A549 (cell line): Measurements from ENCODE around the gene RAB37. TPM values are rescaled to one million over a fixed set of nuclear protein-coding genes. Genes with fewer than 3 reads are reported as not detected.

Source experiments
- ATAC-seq, 2 experiments: fragments of 200-7000 bp in 1 of 2; fragments of >200 bp in 1 of 2; cut with Nextera tagmentation in 1 of 2; cut with Tn5 transposase in 1 of 2; 3 replicates each; pipeline versions ENCODE4 v1.8.0 to v1.9.1; 2018 to 2020; ENCODE audit warnings: mild to moderate bottlenecking in 1 of 2, moderate library complexity in 1 of 2
- CTCF ChIA-PET: fragments of 300-600 bp; sonication (Branson Sonifier 250); formaldehyde crosslinking; extraction: SDS; loops from one replicate; lab custom pipeline; 2021; ENCODE audit warnings: antibody characterized with exemption, inconsistent platforms; lab: Yijun Ruan, JAX
- POLR2A ChIA-PET: fragments of 350-600 bp; formaldehyde crosslinking; extraction: SDS; loops from one replicate; lab custom pipeline; 2021; ENCODE audit warnings: antibody characterized with exemption, inconsistent platforms; lab: Yijun Ruan, JAX
- DNase-seq, 2 experiments: peaks; one replicate each; pipeline versions ENCODE4 v3.0.0 to v3.0.0-alpha.2; 2011 to 2016; ENCODE audit warnings: low read depth in 1 of 2, low spot score in 1 of 2
- FAIRE-seq: peaks from 2 replicates; lab custom pipeline; 2011; peaks lifted over from hg19 to GRCh38; lab: Jason Lieb, UNC
- H3K27ac ChIP-seq, 2 experiments: fragments of >200 bp; sonication (Bioruptor Twin); formaldehyde crosslinking; 3 replicates each; pipeline ENCODE4 v1.5.1; 2016 to 2017
- H3K4me1 ChIP-seq: fragments of >200 bp; sonication (Bioruptor Twin); formaldehyde crosslinking; 3 replicates; pipeline ENCODE4 v1.6.1; 2016
- H3K4me2 ChIP-seq: fragments of >200 bp; sonication (Bioruptor Twin); formaldehyde crosslinking; 3 replicates; pipeline ENCODE4 v1.6.1; 2016
- H3K4me3 ChIP-seq: fragments of >200 bp; sonication (Bioruptor Twin); formaldehyde crosslinking; 3 replicates; pipeline ENCODE4 v1.5.1; 2016
- H3K9me3 ChIP-seq: fragments of >200 bp; sonication (Bioruptor Twin); formaldehyde crosslinking; 3 replicates; pipeline ENCODE4 v1.6.1; 2016
- BHLHE40 ChIP-seq: IDR thresholded peaks from 2 replicates; pipeline ENCODE4 v1.6.1; 2012; ENCODE audit warnings: low read depth, low read length, inconsistent platforms
- FOXS1 ChIP-seq: fragments of 250-450 bp; sonication (Bioruptor Pico); IDR thresholded peaks from 2 replicates; pipeline ENCODE4 v1.5.0; 2020; ENCODE audit warnings: mild to moderate bottlenecking, moderate library complexity
- GATA3 ChIP-seq: IDR thresholded peaks from 2 replicates; pipeline ENCODE4 v1.6.1; 2012; ENCODE audit warnings: borderline replicate concordance
- HOXB5 ChIP-seq: fragments of 250-450 bp; sonication (Bioruptor Pico); IDR thresholded peaks from 2 replicates; pipeline ENCODE4 v1.5.0; 2020; ENCODE audit warnings: mild to moderate bottlenecking, moderate library complexity
- JUN ChIP-seq, 2 experiments: fragments of >200 bp; sonication (Bioruptor Twin); formaldehyde crosslinking; IDR thresholded peaks; 2 replicates in 1 of 2; 3 replicates in 1 of 2; pipeline ENCODE4 v1.6.1; 2016 to 2017
- KDM1A ChIP-seq: fragments of 200-600 bp; sonication (generic); IDR thresholded peaks from 2 replicates; pipeline ENCODE4 v1.6.1; 2016; ENCODE audit warnings: low read depth, mild to moderate bottlenecking
- KDM5A ChIP-seq: fragments of 200-600 bp; sonication (generic); IDR thresholded peaks from 2 replicates; pipeline ENCODE4 v1.6.1; 2016; ENCODE audit warnings: antibody characterized with exemption, mild to moderate bottlenecking
- MAZ ChIP-seq: fragments of 150-350 bp; IDR thresholded peaks from 2 replicates; pipeline ENCODE4 v1.6.1; 2014; ENCODE audit warnings: antibody characterized with exemption, low read depth, low read length, borderline replicate concordance
- NPAS2 ChIP-seq: fragments of 250-450 bp; sonication (Bioruptor Pico); IDR thresholded peaks from 2 replicates; pipeline ENCODE4 v1.8.0; 2022; ENCODE audit warnings: mild to moderate bottlenecking, moderate library complexity, borderline replicate concordance
- PHF8 ChIP-seq: fragments of 200-600 bp; sonication (generic); IDR thresholded peaks from 2 replicates; pipeline ENCODE4 v1.6.1; 2016; ENCODE audit warnings: low read depth, mild to moderate bottlenecking, antibody characterized with exemption, moderate library complexity, borderline replicate concordance
- POLR2A ChIP-seq: IDR thresholded peaks from 2 replicates; pipeline ENCODE4 v1.6.1; 2012; ENCODE audit warnings: mild to moderate bottlenecking, low read length
- POLR2AphosphoS2 ChIP-seq: conservative IDR thresholded peaks from 2 replicates; pipeline ENCODE4 v1.6.1; 2012; ENCODE audit warnings: low read length, improper control_type of control experiment, inconsistent platforms
- RAD21 ChIP-seq, 2 experiments: fragments of >200 bp in 1 of 2; sonication (Bioruptor Twin) in 1 of 2; formaldehyde crosslinking in 1 of 2; IDR thresholded peaks in 1 of 2; conservative IDR thresholded peaks in 1 of 2; 2 replicates in 1 of 2; 3 replicates in 1 of 2; pipeline ENCODE4 v1.6.1; 2012 to 2018; ENCODE audit warnings: inconsistent platforms in 1 of 2
- RFX5 ChIP-seq: fragments of 450-650 bp; IDR thresholded peaks from 2 replicates; pipeline ENCODE4 v1.7.1; 2014; ENCODE audit warnings: antibody characterized with exemption, mild to moderate bottlenecking, moderate library complexity
- RNF2 ChIP-seq: fragments of 200-600 bp; sonication (generic); IDR thresholded peaks from 2 replicates; pipeline ENCODE4 v1.6.1; 2016; ENCODE audit warnings: low read depth, mild to moderate bottlenecking, antibody characterized with exemption, moderate library complexity, borderline replicate concordance
- SREBF2 ChIP-seq: fragments of 450-650 bp; IDR thresholded peaks from 2 replicates; pipeline ENCODE4 v1.6.1; 2014; ENCODE audit warnings: mild to moderate bottlenecking, moderate library complexity
- TFCP2L1 ChIP-seq: fragments of 250-450 bp; sonication (Bioruptor Pico); IDR thresholded peaks from 2 replicates; pipeline ENCODE4 v1.5.0; 2021; ENCODE audit warnings: mild to moderate bottlenecking
- TP53 ChIP-seq: fragments of 250-450 bp; sonication (Bioruptor Pico); IDR thresholded peaks from 2 replicates; pipeline ENCODE4 v1.5.0; 2021; ENCODE audit warnings: mild to moderate bottlenecking, moderate library complexity
- WGBS: methylation state at CpG from one replicate; pipeline ENCODE4 v1.1.6; 2017; ENCODE audit errors: missing lambda C conversion rate; 5-methylcytosine and 5-hydroxymethylcytosine counted together
- polyA plus RNA-seq, 4 experiments: library from polyadenylated mRNA; depleted of rRNA in 3 of 4; stranded (reverse); fragments of >200 nt; fragmentation: RNase III in 1 of 4; extraction: RNeasy Plus Mini Kit Qiagen cat#74134 plus additional on column Dnase treatment in 1 of 4; gene quantifications; 2 replicates in 3 of 4; 3 replicates in 1 of 4; pipeline ENCODE4 v1.2.3, GENCODE V29; 2011 to 2017
- TF ChIP-seq, protein P1 (sequence below): fragments of >200 bp; sonication (Bioruptor Twin); formaldehyde crosslinking; IDR thresholded peaks from 3 replicates; pipeline ENCODE4 v1.6.1; 2016
- TF ChIP-seq, protein P2 (sequence below): IDR thresholded peaks from 2 replicates; pipeline ENCODE4 v1.6.1; 2012
- TF ChIP-seq, protein P3 (sequence below): fragments of 450-650 bp; IDR thresholded peaks from 2 replicates; pipeline ENCODE4 v1.6.1; 2014; ENCODE audit warnings: antibody characterized with exemption
- TF ChIP-seq, protein P4 (sequence below): IDR thresholded peaks from 2 replicates; pipeline ENCODE4 v1.6.1; 2012; ENCODE audit warnings: low read depth, borderline replicate concordance

The RAB37 gene
- polyA plus RNA-seq, 2 of the 4 experiments (the other 2 are of a cell fraction) = 2.4 to 15.8 TPM

DNA sequence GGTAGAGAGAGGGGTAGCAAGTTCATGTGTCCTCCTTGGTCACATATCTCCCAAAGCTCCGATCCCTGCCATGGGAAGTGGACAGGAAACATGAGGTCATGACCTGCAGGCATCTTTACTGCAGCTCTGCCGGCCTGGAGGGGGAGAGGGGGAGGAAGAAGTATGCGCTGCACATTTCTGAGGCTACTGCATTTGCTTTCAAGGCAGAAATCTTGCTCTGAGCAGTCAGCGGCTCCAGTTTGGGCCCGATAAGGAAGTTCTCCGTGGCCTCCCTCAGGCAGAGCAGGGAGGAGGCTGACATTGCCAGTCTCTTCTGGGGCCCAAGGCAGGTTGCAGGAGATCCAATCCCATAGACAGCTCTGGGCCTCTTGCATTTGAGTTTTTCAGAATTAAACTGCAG, 9.9 kb downstream of the RAB37 start:
- H3K27ac ChIP-seq = no peak overlapping the region
- 66% methylated on average over 6 of the region's 6 CpGs for WGBS
- POLR2A ChIA-PET = interaction anchor here (0.7 to 1.8 kb wide), 3 partner anchors 9 to 152 kb away, joined by 3 to 5 read pairs (median 3); partner anchors contain the start of gene FDXR
- CTCF ChIA-PET = interaction anchor here (0.7 to 21.5 kb wide), 9 partner anchors 10 to 344 kb away, joined by 3 to 705 read pairs (median 53); partner anchors contain the start of genes NAT9 and RAB37
- TF ChIP-seq TFCP2L1 (CRISPR knock-in tag) = no peak
- no peak for TF ChIP-seq BHLHE40
- no peak for TF ChIP-seq GATA3
- no peak for TF ChIP-seq TP53 (CRISPR knock-in tag)
- no peak for TF ChIP-seq FOXS1
- no peak for TF ChIP-seq HOXB5 (CRISPR knock-in tag)
- TF ChIP-seq, all 56 proteins: peak for 0
- H3K9me3 ChIP-seq = no peaks in the 10 kb centered on the region
- H3K4me2 ChIP-seq = no peak overlapping the region
- DNase-seq (no peak), FAIRE-seq (no peak), ATAC-seq (no peak)
- H3K4me3 ChIP-seq = no peak overlapping the region
- peaks cover 29% of the 10 kb centered on the region for H3K4me1 ChIP-seq

DNA sequence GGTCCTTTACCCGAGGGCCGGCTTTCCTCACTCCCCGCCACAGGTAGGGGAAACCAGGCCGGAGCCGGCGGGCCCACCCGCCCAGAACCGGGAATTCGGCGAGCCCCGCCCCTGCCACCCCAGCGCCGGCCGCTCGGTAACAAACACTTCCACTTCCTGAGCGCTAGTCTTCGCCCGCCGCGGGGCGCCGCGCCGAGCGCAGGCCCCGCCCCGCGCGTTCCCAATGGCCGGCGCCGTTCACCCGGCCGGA, 11.1 kb downstream of the RAB37 start:
- Histone ChIP-seq H3K9me3 (no peaks in the 10 kb centered on the region), H3K27ac (peak overlapping the region; percentile 70 to 88), H3K4me3 (peak overlapping the region; percentile 76), H3K4me2 (peak overlapping the region; percentile 90), H3K4me1 (peaks cover 30% of the 10 kb centered on the region)
- FAIRE-seq (no peak), DNase-seq (peak in 1 of 2 experiments; percentile 93), ATAC-seq (no peak)
- ChIA-PET CTCF (interaction anchor here (0.7 to 21.5 kb wide), 6 partner anchors 12 to 685 kb away, joined by 3 to 705 read pairs (median 68); partner anchors contain the start of genes NAT9 and RAB37), POLR2A (interaction anchor here (0.6 to 1.0 kb wide), 4 partner anchors 12 to 109 kb away, joined by 3 to 4 read pairs (median 3); partner anchors contain the start of gene RAB37)
- WGBS = under 1% methylated on average over 29 of the region's 34 CpGs
- TF ChIP-seq SREBF2 (no peak), TP53 (CRISPR knock-in tag) (no peak), RNF2 (no peak), RFX5 (no peak), FOXS1 (no peak), KDM1A (no peak)
- TF ChIP-seq, all 56 proteins: peak for 0

DNA sequence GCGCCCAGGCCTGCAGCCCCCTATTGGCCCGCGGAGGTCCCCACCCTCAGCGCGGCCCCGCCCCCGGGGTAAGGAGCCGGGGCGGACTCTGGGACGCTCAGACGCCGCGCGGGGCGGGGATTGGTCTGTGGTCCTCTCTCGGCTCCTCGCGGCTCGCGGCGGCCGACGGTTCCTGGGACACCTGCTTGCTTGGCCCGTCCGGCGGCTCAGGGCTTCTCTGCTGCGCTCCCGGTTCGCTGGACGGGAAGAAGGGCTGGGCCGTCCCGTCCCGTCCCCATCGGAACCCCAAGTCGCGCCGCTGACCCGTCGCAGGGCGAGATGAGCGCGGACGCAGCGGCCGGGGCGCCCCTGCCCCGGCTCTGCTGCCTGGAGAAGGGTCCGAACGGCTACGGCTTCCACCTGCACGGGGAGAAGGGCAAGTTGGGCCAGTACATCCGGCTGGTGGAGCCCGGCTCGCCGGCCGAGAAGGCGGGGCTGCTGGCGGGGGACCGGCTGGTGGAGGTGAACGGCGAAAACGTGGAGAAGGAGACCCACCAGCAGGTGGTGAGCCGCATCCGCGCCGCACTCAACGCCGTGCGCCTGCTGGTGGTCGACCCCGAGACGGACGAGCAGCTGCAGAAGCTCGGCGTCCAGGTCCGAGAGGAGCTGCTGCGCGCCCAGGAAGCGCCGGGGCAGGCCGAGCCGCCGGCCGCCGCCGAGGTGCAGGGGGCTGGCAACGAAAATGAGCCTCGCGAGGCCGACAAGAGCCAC, 11.6 kb downstream of the RAB37 start, which contains the start of gene NHERF1:
NHERF1 (plus strand) TSS at position 100 of the 750 bp plus-strand sequence; CDS start at position 319, 219 bp downstream.
- DNase-seq (peak; percentile 59 to 90), ATAC-seq (peak; percentile 86 to 96), FAIRE-seq (no peak)
- peaks cover 30% of the 10 kb centered on the region for H3K4me1 ChIP-seq
- peak within 1 kb of the TSS; percentile 76 for H3K4me3 ChIP-seq
- peak within 1 kb of the TSS; percentile 90 for H3K4me2 ChIP-seq
- WGBS = 1% methylated on average over 72 of the region's 90 CpGs
- peak within 1 kb of the TSS; percentile 71 to 88 for H3K27ac ChIP-seq
- H3K9me3 ChIP-seq = no peaks in the 10 kb centered on the region
- ChIA-PET CTCF (interaction anchor here (1.1 to 21.5 kb wide), 9 partner anchors 12 to 182 kb away, joined by 3 to 705 read pairs (median 26); partner anchors contain the start of genes NAT9 and RAB37), POLR2A (interaction anchor here (0.6 to 1.7 kb wide), 8 partner anchors 11 to 124 kb away, joined by 3 to 15 read pairs (median 4); partner anchors contain the start of gene FDXR)
- TF ChIP-seq, protein P1, sequence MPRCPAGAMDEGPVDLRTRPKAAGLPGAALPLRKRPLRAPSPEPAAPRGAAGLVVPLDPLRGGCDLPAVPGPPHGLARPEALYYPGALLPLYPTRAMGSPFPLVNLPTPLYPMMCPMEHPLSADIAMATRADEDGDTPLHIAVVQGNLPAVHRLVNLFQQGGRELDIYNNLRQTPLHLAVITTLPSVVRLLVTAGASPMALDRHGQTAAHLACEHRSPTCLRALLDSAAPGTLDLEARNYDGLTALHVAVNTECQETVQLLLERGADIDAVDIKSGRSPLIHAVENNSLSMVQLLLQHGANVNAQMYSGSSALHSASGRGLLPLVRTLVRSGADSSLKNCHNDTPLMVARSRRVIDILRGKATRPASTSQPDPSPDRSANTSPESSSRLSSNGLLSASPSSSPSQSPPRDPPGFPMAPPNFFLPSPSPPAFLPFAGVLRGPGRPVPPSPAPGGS = peak; percentile 93
- TF ChIP-seq, protein P2, sequence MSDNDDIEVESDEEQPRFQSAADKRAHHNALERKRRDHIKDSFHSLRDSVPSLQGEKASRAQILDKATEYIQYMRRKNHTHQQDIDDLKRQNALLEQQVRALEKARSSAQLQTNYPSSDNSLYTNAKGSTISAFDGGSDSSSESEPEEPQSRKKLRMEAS = peak; percentile 74; the same call in 1 of the 2 replicates
- TF ChIP-seq PHF8 (peak; percentile 84), POLR2AphosphoS2 (no peak), KDM5A (0 out of 2 replicates have a peak, but pooled peaks have one; percentile 49), NPAS2 (no peak), MAZ (0 out of 2 replicates have a peak, but pooled peaks have one; percentile 10), RNF2 (peak; percentile 84; the same call in 1 of the 2 replicates), POLR2A (peak; percentile 99), RAD21 (conservative IDR thresholded peaks at IDR 0.05 in 1 of 2, IDR thresholded peaks at IDR 0.05 in 1 of 2) (peak in 1 of 2 experiments; percentile 36; a peak in 1 of 5 replicates), JUN (IDR thresholded peaks at IDR 0.05) (peak; percentile 72 to 84; a peak in 3 of 5 replicates)
- TF ChIP-seq, protein P3, sequence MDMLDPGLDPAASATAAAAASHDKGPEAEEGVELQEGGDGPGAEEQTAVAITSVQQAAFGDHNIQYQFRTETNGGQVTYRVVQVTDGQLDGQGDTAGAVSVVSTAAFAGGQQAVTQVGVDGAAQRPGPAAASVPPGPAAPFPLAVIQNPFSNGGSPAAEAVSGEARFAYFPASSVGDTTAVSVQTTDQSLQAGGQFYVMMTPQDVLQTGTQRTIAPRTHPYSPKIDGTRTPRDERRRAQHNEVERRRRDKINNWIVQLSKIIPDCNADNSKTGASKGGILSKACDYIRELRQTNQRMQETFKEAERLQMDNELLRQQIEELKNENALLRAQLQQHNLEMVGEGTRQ = no peak
- TF ChIP-seq, protein P4, sequence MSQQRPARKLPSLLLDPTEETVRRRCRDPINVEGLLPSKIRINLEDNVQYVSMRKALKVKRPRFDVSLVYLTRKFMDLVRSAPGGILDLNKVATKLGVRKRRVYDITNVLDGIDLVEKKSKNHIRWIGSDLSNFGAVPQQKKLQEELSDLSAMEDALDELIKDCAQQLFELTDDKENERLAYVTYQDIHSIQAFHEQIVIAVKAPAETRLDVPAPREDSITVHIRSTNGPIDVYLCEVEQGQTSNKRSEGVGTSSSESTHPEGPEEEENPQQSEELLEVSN = peak; percentile 11; the same call in 1 of the 2 replicates
